ENCODE data around the gene TECPR1.

DNA sequence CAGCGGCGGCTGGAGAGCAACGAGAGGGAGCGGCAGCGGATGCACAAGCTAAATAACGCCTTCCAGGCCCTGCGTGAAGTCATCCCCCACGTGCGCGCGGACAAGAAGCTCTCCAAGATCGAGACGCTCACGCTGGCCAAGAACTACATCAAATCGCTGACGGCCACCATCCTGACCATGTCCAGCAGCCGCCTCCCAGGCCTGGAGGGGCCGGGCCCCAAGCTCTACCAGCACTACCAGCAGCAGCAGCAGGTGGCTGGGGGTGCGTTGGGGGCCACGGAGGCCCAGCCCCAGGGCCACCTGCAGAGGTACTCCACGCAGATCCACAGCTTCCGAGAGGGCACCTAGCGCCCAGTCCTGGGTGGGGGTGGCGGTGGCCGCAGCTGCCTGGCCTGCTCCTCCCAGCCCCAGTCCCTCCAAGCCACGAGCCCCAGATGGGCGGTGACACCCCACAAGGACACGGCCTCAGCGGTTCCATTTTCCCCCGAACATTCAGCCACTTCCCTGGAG lies 39.4 kb downstream of the TECPR1 start:
- TF ChIP-seq, protein P1, sequence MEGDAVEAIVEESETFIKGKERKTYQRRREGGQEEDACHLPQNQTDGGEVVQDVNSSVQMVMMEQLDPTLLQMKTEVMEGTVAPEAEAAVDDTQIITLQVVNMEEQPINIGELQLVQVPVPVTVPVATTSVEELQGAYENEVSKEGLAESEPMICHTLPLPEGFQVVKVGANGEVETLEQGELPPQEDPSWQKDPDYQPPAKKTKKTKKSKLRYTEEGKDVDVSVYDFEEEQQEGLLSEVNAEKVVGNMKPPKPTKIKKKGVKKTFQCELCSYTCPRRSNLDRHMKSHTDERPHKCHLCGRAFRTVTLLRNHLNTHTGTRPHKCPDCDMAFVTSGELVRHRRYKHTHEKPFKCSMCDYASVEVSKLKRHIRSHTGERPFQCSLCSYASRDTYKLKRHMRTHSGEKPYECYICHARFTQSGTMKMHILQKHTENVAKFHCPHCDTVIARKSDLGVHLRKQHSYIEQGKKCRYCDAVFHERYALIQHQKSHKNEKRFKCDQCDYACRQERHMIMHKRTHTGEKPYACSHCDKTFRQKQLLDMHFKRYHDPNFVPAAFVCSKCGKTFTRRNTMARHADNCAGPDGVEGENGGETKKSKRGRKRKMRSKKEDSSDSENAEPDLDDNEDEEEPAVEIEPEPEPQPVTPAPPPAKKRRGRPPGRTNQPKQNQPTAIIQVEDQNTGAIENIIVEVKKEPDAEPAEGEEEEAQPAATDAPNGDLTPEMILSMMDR (IDR thresholded peaks at IDR 0.05; ENCODE audit: low read length) = no peak
- TF ChIP-seq EZH2 (IDR thresholded peaks at IDR 0.05; ENCODE audit: borderline replicate concordance, low read length) = no peak
